HepG2 (cell line): ENCODE data around the gene CTDNEP1. TPM values are rescaled to one million over a fixed set of nuclear protein-coding genes. Genes with fewer than 3 reads are reported as not detected.

Experiments
- ATAC-seq: fragments of 200-7000 bp; cut with Tn5 transposase; 3 replicates; pipeline ENCODE4 v1.9.1; 2020; ENCODE audit warnings: mild to moderate bottlenecking, moderate library complexity
- BruUV-seq: library from RNA; stranded (reverse); fragments of 400-500 nt; replicated peaks from 2 replicates; lab custom pipeline; 2021; lab: Mats Ljungman, UMichigan
- CTCF ChIA-PET: fragments of 300-600 bp; formaldehyde crosslinking; extraction: SDS; loops from one replicate; lab custom pipeline; 2021; ENCODE audit warnings: low total read pairs, inconsistent platforms, low intra/inter-chr PET ratio; lab: Yijun Ruan, JAX
- POLR2A ChIA-PET: fragments of 350-600 bp; sonication (Branson Sonifier 250); formaldehyde crosslinking; loops from one replicate; lab custom pipeline; 2020; ENCODE audit warnings: antibody characterized with exemption, inconsistent platforms; lab: Yijun Ruan, JAX
- DNase-seq: peaks from one replicate; pipeline ENCODE4 v3.0.0-alpha.2; 2015; ENCODE audit warnings: low spot score
- FAIRE-seq: peaks from 3 replicates; lab custom pipeline; 2011; peaks lifted over from hg19 to GRCh38; lab: Jason Lieb, UNC
- H2AFZ ChIP-seq: one replicate; pipeline ENCODE4 v1.6.1; 2011; ENCODE audit warnings: low read length, inconsistent platforms
- H3K27ac ChIP-seq: fragments of 300-600 bp; 3 replicates; pipeline ENCODE4 v1.8.0; 2011; ENCODE audit warnings: mixed run types, mild to moderate bottlenecking, mixed read lengths, low read length, inconsistent platforms; ENCODE audit not compliant: insufficient read depth; ENCODE audit errors: extremely low read length
- H3K27me3 ChIP-seq, 2 experiments: fragments of 200-600 bp in 1 of 2; 2 replicates in 1 of 2; 3 replicates in 1 of 2; pipeline versions ENCODE4 v1.6.0 to v1.8.0; 2011; ENCODE audit warnings: low read length in 2 of 2, mild to moderate bottlenecking in 2 of 2, moderate library complexity in 2 of 2, inconsistent platforms in 1 of 2; ENCODE audit not compliant: insufficient read depth in 2 of 2, control insufficient read depth in 1 of 2
- H3K36me3 ChIP-seq, 2 experiments: fragments of 200-600 bp in 1 of 2; replicated peaks in 1 of 2; 2 replicates in 1 of 2; 3 replicates in 1 of 2; pipeline versions ENCODE4 v1.5.1 to v1.8.0; 2011; ENCODE audit warnings: low read length in 2 of 2, inconsistent platforms in 1 of 2; ENCODE audit not compliant: insufficient read depth in 2 of 2, control insufficient read depth in 1 of 2
- H3K4me1 ChIP-seq: 2 replicates; pipeline ENCODE4 v1.5.1; 2012; ENCODE audit warnings: low read length, inconsistent platforms; ENCODE audit not compliant: insufficient read depth
- H3K4me2 ChIP-seq: 2 replicates; pipeline ENCODE4 v1.6.0; 2011; ENCODE audit warnings: low read depth, low read length, inconsistent platforms
- H3K4me3 ChIP-seq, 3 experiments: fragments of 200-600 bp in 1 of 3; sonication (generic), shearing (Covaris generic) in 1 of 3; replicated peaks in 1 of 3; 2 replicates each; pipeline ENCODE4 v1.5.1; 2011 to 2016; ENCODE audit warnings: low read length in 3 of 3, inconsistent platforms in 2 of 3, low read depth in 2 of 3, mild to moderate bottlenecking in 2 of 3, control low read depth in 1 of 3, mixed read lengths in 1 of 3; ENCODE audit not compliant: insufficient read depth in 1 of 3
- H3K79me2 ChIP-seq: one replicate; pipeline ENCODE4 v1.6.1; 2011; ENCODE audit warnings: low read length, inconsistent platforms; ENCODE audit not compliant: insufficient read depth
- H3K9ac ChIP-seq: 2 replicates; pipeline ENCODE4 v1.6.0; 2011; ENCODE audit warnings: mild to moderate bottlenecking, low read depth, low read length, inconsistent platforms; ENCODE audit not compliant: insufficient read depth
- H3K9me3 ChIP-seq: 2 replicates; pipeline ENCODE4 v1.5.1; 2012; ENCODE audit warnings: mild to moderate bottlenecking, low read length
- H4K20me1 ChIP-seq: 2 replicates; pipeline ENCODE4 v1.6.0; 2011; ENCODE audit warnings: inconsistent platforms, mild to moderate bottlenecking, low read length, moderate library complexity; ENCODE audit not compliant: insufficient read depth
- MTA1 ChIP-seq: sonication (generic); formaldehyde crosslinking; IDR thresholded peaks from 2 replicates; pipeline ENCODE4 v1.4.0; 2020; ENCODE audit warnings: missing genetic modification reagents, mild to moderate bottlenecking, borderline replicate concordance
- MXI1 ChIP-seq: IDR thresholded peaks from 3 replicates; pipeline ENCODE4 v1.6.1; 2012; ENCODE audit warnings: low read depth, low read length, inconsistent platforms, borderline replicate concordance
- PLSCR1 ChIP-seq: sonication (generic); formaldehyde crosslinking; IDR thresholded peaks from 2 replicates; pipeline ENCODE4 v1.5.0; 2020; ENCODE audit warnings: missing genetic modification reagents, mild to moderate bottlenecking, borderline replicate concordance
- SETDB1 ChIP-seq: sonication (generic); formaldehyde crosslinking; IDR thresholded peaks from 2 replicates; pipeline ENCODE4 v1.5.1; 2020; ENCODE audit warnings: missing genetic modification reagents, mild to moderate bottlenecking, borderline replicate concordance
- SIX4 ChIP-seq: sonication (generic); formaldehyde crosslinking; IDR thresholded peaks from 2 replicates; pipeline ENCODE4 v1.4.0; 2020; ENCODE audit warnings: missing genetic modification reagents
- SP4 ChIP-seq: sonication (generic); formaldehyde crosslinking; IDR thresholded peaks from 2 replicates; pipeline ENCODE4 v1.8.1; 2023; ENCODE audit warnings: mild to moderate bottlenecking, missing genetic modification reagents
- THAP9 ChIP-seq: sonication (generic); formaldehyde crosslinking; IDR thresholded peaks from 2 replicates; pipeline ENCODE4; 2020; ENCODE audit warnings: missing genetic modification reagents, mild to moderate bottlenecking, borderline replicate concordance
- THYN1 ChIP-seq: sonication (generic); formaldehyde crosslinking; IDR thresholded peaks from 2 replicates; pipeline ENCODE4 v1.8.1; 2023; ENCODE audit warnings: low read depth, mild to moderate bottlenecking, moderate library complexity, missing genetic modification reagents, borderline replicate concordance
- TP53 ChIP-seq: sonication (generic); formaldehyde crosslinking; conservative IDR thresholded peaks from 2 replicates; pipeline ENCODE4 v1.4.0; 2020; ENCODE audit warnings: missing genetic modification reagents
- ZBTB2 ChIP-seq: sonication (generic); formaldehyde crosslinking; IDR thresholded peaks from 2 replicates; pipeline ENCODE4 v1.8.0; 2022; ENCODE audit warnings: low read depth, missing genetic modification reagents
- ZFP91 ChIP-seq: sonication (generic); formaldehyde crosslinking; IDR thresholded peaks from 2 replicates; pipeline ENCODE4 v1.9.0; 2022; ENCODE audit warnings: missing genetic modification reagents, mild to moderate bottlenecking, borderline replicate concordance
- ZKSCAN1 ChIP-seq: fragments of 150-350 bp; IDR thresholded peaks from 2 replicates; pipeline ENCODE4 v1.6.1; 2014; ENCODE audit warnings: low read length
- ZNF841 ChIP-seq: sonication (generic); formaldehyde crosslinking; IDR thresholded peaks from 2 replicates; pipeline ENCODE4 v1.8.1; 2023; ENCODE audit warnings: missing genetic modification reagents, borderline replicate concordance
- WGBS: methylation state at CpG from one replicate; pipeline ENCODE4 v1.1.6; 2017; ENCODE audit warnings: low lambda C conversion rate; 5-methylcytosine and 5-hydroxymethylcytosine counted together
- in situ Hi-C: cut with HindIII; loops from 2 replicates; pipeline ENCODE4 v1.10.0; 2017; ENCODE audit warnings: low pct_unique_long_range_greater_than_20kb; ENCODE audit not compliant: extremely low pct_ligation_motif_present
- intact Hi-C: fragments of 100-400 bp; cut with micrococcal nuclease; formaldehyde crosslinking; loops from one replicate; pipeline ENCODE4 v1.10.0; 2022; ENCODE audit not compliant: unreplicated experiment
- polyA plus RNA-seq, 8 experiments: library from polyadenylated mRNA; depleted of rRNA in 3 of 8; stranded (reverse) in 7 of 8; unstranded in 1 of 8; fragments of >200 nt; fragmentation: Illumina TruSeq in 4 of 8; extraction: Trizol in 4 of 8; gene quantifications; 2 replicates each; pipeline versions ENCODE4 v1.2.1 to v1.2.3, GENCODE V29; 2011 to 2016; ENCODE audit warnings: low read depth in 4 of 8, missing spikeins in 1 of 8, mixed read lengths in 1 of 8; ENCODE audit not compliant: insufficient read depth in 1 of 8
- total RNA-seq, 5 experiments: library from RNA; depleted of rRNA; stranded (reverse); fragments of >200 nt; fragmentation: Illumina TruSeq; extraction: Trizol; gene quantifications; 2 replicates each; pipeline ENCODE4 v1.2.3, GENCODE V29; 2016; ENCODE audit warnings: low read depth in 1 of 5

Gene CTDNEP1
- total and polyA plus RNA-seq, 2 of the 13 experiments (the other 11 are each of a cell fraction or from before 2014, with no cell fraction given) = 19.8 to 118 TPM

GRCh38 chr17:7214300-7215135 lies 37.0 kb downstream of the CTDNEP1 start (continued):
- TF ChIP-seq ZFP91 (CRISPR knock-in tag) = peak; percentile 78; the same call in 1 of the 2 replicates
- no peak for TF ChIP-seq SETDB1 (CRISPR knock-in tag)
- no peak for TF ChIP-seq PLSCR1 (CRISPR knock-in tag)
- TF ChIP-seq, all 625 proteins: peak for 121

- H4K20me1 ChIP-seq = no peaks in the 10 kb centered on the region
- peaks cover 0 to 8% of the 10 kb centered on the region in 2 experiments; a peak in 3 of 5 replicates for H3K27me3 ChIP-seq
- ChIA-PET POLR2A (interaction anchor here (1.2 to 2.9 kb wide), 7 partner anchors 20 to 178 kb away, joined by 3 to 35 read pairs (median 5); partner anchors contain the start of genes ASGR1, DVL2 and SLC16A13), CTCF (interaction anchor here (1.9 kb wide), 1 partner anchor 168 kb away, joined by 10 read pairs; no protein-coding TSS in a partner anchor)
- no peak for ATAC-seq
- peak overlapping the region; percentile 53 for H3K27ac ChIP-seq
- WGBS = 8% methylated on average over 14 of the region's 15 CpGs
- H3K4me1 ChIP-seq = peaks cover 49% of the 10 kb centered on the region
- H3K4me3 ChIP-seq = peak overlapping the region in 2 of 3 experiments; percentile 19 to 68; a peak in 2 of 6 replicates
- H2AFZ ChIP-seq = no peak overlapping the region
- peak overlapping the region; percentile 77 for H3K4me2 ChIP-seq
- BruUV-seq = no TSS peak
- peak; percentile 86 for DNase-seq
- no peaks in the 10 kb centered on the region for H3K79me2 ChIP-seq
- intact Hi-C loops = loop anchor here (5.0 kb wide), 1 partner anchor 37 kb away; the partner anchor contains the start of gene ASGR1
- in situ Hi-C loops = no loop called here
- peak; percentile 56 for FAIRE-seq
- H3K9me3 ChIP-seq = no peaks in the 10 kb centered on the region
- no peak overlapping the region for H3K9ac ChIP-seq
- H3K36me3 ChIP-seq = no peaks in the 10 kb centered on the region
- TF ChIP-seq ZNF841 (CRISPR knock-in tag) (no peak), ZBTB2 (CRISPR knock-in tag) (no peak), MXI1 (peak; percentile 97), MTA1 (CRISPR knock-in tag) (no peak), ZKSCAN1 (no peak), SP4 (no peak), TP53 (CRISPR knock-in tag) (no peak), THYN1 (no peak), SIX4 (CRISPR knock-in tag) (no peak), THAP9 (CRISPR knock-in tag) (no peak)
Measured at GRCh38 chr17:7213895-7214299, 37.6 kb downstream of the CTDNEP1 start.
